Osteocyte (in vitro differentiated cells): ENCODE results near the gene NID2. TPM values are rescaled to one million over a fixed set of nuclear protein-coding genes. Genes with fewer than 3 reads are reported as not detected.

Source experiments
- DNase-seq: peaks from one replicate; pipeline ENCODE4 v3.0.0; 2021; ENCODE audit warnings: mixed read lengths; ENCODE audit not compliant: unreplicated experiment; ENCODE audit errors: extremely low spot score
- H3K27ac Mint-ChIP-seq: one replicate; pipeline ENCODE4 v1.8.0; 2021; ENCODE audit warnings: mild to moderate bottlenecking, mixed read lengths; ENCODE audit not compliant: unreplicated experiment
- H3K27me3 Mint-ChIP-seq: one replicate; pipeline ENCODE4 v1.8.0; 2021; ENCODE audit warnings: mixed read lengths; ENCODE audit not compliant: unreplicated experiment
- H3K36me3 Mint-ChIP-seq: one replicate; pipeline ENCODE4 v1.8.0; 2021; ENCODE audit warnings: mixed read lengths; ENCODE audit not compliant: unreplicated experiment
- H3K4me1 Mint-ChIP-seq: one replicate; pipeline ENCODE4 v1.8.0; 2021; ENCODE audit warnings: mixed read lengths; ENCODE audit not compliant: unreplicated experiment
- H3K4me3 Mint-ChIP-seq: one replicate; pipeline ENCODE4 v1.8.0; 2021; ENCODE audit warnings: mild to moderate bottlenecking, moderate library complexity, mixed read lengths; ENCODE audit not compliant: unreplicated experiment
- H3K9me3 Mint-ChIP-seq: one replicate; pipeline ENCODE4 v1.8.0; 2021; ENCODE audit warnings: mixed read lengths; ENCODE audit not compliant: unreplicated experiment
- total RNA-seq: library from RNA; stranded (reverse); gene quantifications from 2 replicates; pipeline ENCODE4 v1.2.1, GENCODE V29; 2021
- TF ChIP-seq, protein P1 (sequence below): fragments of 200-600 bp; sonication (generic); IDR thresholded peaks from 2 replicates; pipeline ENCODE4 v1.5.0; 2021; ENCODE audit warnings: antibody characterized with exemption, mild to moderate bottlenecking, moderate library complexity

The NID2 gene
- total RNA-seq, 1 donor from 2014 or later: 58.5 TPM

DNA sequence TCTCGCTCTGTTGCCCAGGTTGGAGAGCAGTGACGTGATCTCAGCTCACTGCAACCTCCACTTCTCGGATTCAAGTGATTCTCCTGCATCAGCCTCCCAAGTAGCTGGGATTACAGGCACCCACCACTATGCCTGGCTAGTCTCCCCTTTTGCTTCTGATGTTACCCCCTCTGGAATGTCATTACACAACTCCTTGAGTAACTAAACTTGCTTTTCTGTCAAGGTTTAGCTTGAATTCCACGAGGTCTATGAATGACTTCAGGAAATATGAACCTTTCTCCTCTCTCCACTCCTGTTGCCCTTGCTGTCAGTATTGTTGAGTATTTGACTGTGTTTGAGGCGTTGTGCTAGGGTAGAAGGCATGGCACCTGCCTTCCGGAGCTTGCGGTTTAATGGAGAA, 96.3 kb downstream of the NID2 start:
- Mint-ChIP-seq H3K36me3 (no peaks in the 10 kb centered on the region), H3K27me3 (peaks cover 2% of the 10 kb centered on the region), H3K4me1 (no peaks in the 10 kb centered on the region), H3K4me3 (no peak overlapping the region), H3K27ac (no peak overlapping the region), H3K9me3 (no peaks in the 10 kb centered on the region)
- TF ChIP-seq, protein P1, sequence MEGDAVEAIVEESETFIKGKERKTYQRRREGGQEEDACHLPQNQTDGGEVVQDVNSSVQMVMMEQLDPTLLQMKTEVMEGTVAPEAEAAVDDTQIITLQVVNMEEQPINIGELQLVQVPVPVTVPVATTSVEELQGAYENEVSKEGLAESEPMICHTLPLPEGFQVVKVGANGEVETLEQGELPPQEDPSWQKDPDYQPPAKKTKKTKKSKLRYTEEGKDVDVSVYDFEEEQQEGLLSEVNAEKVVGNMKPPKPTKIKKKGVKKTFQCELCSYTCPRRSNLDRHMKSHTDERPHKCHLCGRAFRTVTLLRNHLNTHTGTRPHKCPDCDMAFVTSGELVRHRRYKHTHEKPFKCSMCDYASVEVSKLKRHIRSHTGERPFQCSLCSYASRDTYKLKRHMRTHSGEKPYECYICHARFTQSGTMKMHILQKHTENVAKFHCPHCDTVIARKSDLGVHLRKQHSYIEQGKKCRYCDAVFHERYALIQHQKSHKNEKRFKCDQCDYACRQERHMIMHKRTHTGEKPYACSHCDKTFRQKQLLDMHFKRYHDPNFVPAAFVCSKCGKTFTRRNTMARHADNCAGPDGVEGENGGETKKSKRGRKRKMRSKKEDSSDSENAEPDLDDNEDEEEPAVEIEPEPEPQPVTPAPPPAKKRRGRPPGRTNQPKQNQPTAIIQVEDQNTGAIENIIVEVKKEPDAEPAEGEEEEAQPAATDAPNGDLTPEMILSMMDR: no peak
- no peak for DNase-seq

- Mint-ChIP-seq H3K9me3 (no peaks in the 10 kb centered on the region), H3K27ac (no peak overlapping the region)
- DNase-seq: no peak
Measured at GRCh38 chr14:51969852-51970540, 98.9 kb downstream of the NID2 start.

GRCh38 chr14:51967521-51967920, 101.3 kb downstream of the NID2 start:
- no peaks in the 10 kb centered on the region for H3K4me1 Mint-ChIP-seq
- no peaks in the 10 kb centered on the region for H3K9me3 Mint-ChIP-seq
- H3K27me3 Mint-ChIP-seq: no peaks in the 10 kb centered on the region
- no peak overlapping the region for H3K27ac Mint-ChIP-seq
- H3K36me3 Mint-ChIP-seq: no peaks in the 10 kb centered on the region
- TF ChIP-seq, protein P1: no peak
- no peak for DNase-seq
- H3K4me3 Mint-ChIP-seq: no peak overlapping the region

More at GRCh38 chr14:51969852-51970540, 98.9 kb downstream of the NID2 start:
- TF ChIP-seq, protein P1: no peak
- no peaks in the 10 kb centered on the region for H3K4me1 Mint-ChIP-seq
- peaks cover 2% of the 10 kb centered on the region for H3K27me3 Mint-ChIP-seq
- no peaks in the 10 kb centered on the region for H3K36me3 Mint-ChIP-seq
- no peak overlapping the region for H3K4me3 Mint-ChIP-seq

DNA sequence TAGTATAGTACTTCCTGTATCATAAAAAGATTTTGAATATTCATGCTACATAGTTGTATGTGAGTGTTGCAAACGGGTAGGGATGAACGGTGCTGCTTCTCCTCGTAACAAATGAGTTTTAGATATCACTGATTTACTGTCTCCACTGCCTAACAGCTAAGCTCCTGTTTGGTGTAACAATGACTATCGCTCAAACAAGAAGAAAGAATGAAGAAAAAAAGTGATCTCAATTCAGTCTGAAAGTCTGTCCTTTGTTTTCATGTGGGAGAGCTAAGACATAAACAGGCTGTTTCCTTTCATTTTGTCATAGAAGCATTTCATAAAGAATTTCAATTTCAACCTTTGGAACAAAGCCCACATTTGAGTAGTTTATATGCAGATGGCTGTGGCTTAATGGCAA, 105.6 kb downstream of the NID2 start:
- no peak overlapping the region for H3K4me3 Mint-ChIP-seq
- no peaks in the 10 kb centered on the region for H3K4me1 Mint-ChIP-seq
- TF ChIP-seq, protein P1: no peak
- H3K36me3 Mint-ChIP-seq: peaks cover 9% of the 10 kb centered on the region
- DNase-seq: no peak
- H3K27ac Mint-ChIP-seq: no peak overlapping the region
- H3K9me3 Mint-ChIP-seq: peaks cover 21% of the 10 kb centered on the region
- no peaks in the 10 kb centered on the region for H3K27me3 Mint-ChIP-seq

DNA sequence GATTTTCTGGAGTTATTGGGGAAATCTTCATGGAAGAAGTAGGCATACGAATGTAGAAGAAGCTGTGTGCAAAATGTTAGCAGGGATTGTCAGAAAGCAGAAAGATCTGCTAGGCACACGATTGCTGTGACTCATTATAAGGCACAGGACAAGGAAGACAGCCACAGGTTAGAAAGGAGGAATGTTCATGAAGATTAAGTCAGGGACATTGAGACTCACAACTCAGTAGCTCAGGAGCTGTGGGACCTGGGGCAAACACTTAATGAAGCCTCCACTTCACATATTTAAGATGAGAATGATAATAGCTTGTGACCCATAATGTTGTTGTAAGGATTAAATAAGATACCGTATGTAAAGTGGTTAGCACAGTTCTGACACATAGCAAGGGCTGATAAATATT, 106.1 kb downstream of the NID2 start:
- Mint-ChIP-seq H3K4me3 (no peak overlapping the region), H3K36me3 (peaks cover 9% of the 10 kb centered on the region), H3K27ac (no peak overlapping the region), H3K4me1 (no peaks in the 10 kb centered on the region), H3K27me3 (no peaks in the 10 kb centered on the region), H3K9me3 (peaks cover 21% of the 10 kb centered on the region)
- TF ChIP-seq, protein P1: no peak
- DNase-seq: no peak
